Muscle of arm (tissue), 12 donors: ENCODE measurements around the gene ABCB11. TPM values are rescaled to one million over a fixed set of nuclear protein-coding genes. Genes with fewer than 3 reads are reported as not detected.
"Not testable (repeated sequence)": the region's sequence is repeated elsewhere in the genome, so short reads cannot be mapped to it uniquely, and the experiment has no call there.

ENCODE experiments used
- DNase-seq: peaks from one replicate; pipeline ENCODE4 v3.0.0-alpha.2; 2013
- polyA plus RNA-seq, 12 donors: library from polyadenylated mRNA; unstranded; fragments of 120-200 nt; gene quantifications; one replicate each; pipeline ENCODE4 v1.2.1, GENCODE V29; 2013; ENCODE audit not compliant: insufficient read length in 12 of 12

The ABCB11 gene
- polyA plus RNA-seq, 12 donors, result 0.04 to 0.44 (median 0.12) TPM; not detected in 6

GRCh38 chr2:168934826-168935225 lies 96.3 kb downstream of the ABCB11 start:
- no peak for DNase-seq

GRCh38 chr2:168932174-168932573 lies 99.0 kb downstream of the ABCB11 start:
- not testable (repeated sequence) for DNase-seq

DNA sequence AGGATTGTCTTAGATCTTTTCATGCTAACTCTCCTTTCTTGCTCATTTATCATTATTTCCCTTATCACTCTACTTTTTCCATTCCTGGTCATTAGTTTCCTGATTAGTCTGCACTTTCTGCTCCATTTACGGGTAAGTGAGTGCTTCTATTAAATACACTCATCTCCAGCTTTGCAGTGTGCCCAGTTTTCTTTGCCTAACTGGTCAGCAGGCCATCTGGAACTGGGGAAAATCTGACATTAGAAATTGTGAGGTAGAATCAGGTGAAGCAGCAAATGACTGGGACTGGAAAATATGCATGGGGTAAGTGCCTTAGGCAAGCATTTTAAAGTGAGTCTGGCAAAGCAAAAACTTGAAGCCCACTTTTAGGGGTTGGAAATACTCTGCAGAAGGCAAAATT lies 100.9 kb downstream of the ABCB11 start:
- no peak for DNase-seq

DNA sequence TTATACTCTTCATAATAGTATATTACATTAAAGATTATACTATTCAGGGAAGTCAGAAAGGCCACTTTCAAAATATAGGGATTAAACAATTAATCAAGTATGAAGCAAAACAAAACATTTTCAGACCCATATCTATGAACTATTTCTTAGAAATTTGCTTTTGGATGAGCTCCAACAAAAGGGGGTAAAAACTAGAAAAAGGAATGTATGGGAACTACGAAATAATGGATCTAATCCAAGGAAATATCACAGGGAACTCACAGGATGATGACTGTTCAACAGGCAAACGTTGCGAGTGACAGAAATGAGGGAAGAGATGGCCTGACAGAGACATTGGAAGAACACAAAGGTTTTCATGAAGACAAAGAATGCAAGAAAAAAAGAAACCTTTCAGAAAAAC lies 102.1 kb downstream of the ABCB11 start:
- DNase-seq, result no peak

DNA sequence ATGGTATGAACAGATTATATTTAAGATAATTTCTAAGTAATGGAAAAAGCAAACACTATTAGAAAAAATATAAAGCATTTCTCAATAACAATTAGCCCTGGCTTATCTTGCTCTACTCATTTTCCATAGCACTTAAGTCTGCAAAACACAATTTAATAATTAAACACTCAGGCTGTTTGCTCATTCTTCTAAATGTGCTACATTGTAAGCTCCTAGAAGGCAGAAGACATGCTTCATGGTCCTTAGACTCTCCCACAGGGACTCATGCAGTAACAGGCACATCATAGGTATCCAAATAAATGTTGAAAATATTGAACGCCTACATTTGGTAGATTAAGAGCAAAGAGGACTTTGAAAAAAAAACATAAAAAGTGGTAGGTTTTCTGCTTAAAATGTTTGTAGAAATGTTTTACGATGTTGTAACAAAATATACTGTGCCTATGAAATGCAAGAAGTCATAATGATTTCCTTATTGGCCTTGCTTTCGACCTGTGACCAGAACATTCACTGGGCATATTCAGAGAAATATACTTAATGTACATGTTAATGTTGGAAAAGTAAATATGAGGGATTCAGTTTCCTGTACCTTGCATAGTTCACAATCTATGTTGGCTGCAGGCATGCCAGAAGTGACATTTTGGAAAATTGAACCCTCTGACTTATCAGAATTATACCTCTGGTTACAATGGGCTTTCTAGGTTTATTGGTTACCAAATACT lies 102.9 kb downstream of the ABCB11 start:
- no peak for DNase-seq

- no peak for DNase-seq
These were observed 104.3 kb downstream of the ABCB11 start for GRCh38 chr2:168926621-168927386.

GRCh38 chr2:168920504-168921157 lies 110.5 kb downstream of the ABCB11 start:
- DNase-seq, result peak; percentile 28

GRCh38 chr2:168916331-168916675 lies 114.8 kb downstream of the ABCB11 start:
- no peak for DNase-seq

DNA sequence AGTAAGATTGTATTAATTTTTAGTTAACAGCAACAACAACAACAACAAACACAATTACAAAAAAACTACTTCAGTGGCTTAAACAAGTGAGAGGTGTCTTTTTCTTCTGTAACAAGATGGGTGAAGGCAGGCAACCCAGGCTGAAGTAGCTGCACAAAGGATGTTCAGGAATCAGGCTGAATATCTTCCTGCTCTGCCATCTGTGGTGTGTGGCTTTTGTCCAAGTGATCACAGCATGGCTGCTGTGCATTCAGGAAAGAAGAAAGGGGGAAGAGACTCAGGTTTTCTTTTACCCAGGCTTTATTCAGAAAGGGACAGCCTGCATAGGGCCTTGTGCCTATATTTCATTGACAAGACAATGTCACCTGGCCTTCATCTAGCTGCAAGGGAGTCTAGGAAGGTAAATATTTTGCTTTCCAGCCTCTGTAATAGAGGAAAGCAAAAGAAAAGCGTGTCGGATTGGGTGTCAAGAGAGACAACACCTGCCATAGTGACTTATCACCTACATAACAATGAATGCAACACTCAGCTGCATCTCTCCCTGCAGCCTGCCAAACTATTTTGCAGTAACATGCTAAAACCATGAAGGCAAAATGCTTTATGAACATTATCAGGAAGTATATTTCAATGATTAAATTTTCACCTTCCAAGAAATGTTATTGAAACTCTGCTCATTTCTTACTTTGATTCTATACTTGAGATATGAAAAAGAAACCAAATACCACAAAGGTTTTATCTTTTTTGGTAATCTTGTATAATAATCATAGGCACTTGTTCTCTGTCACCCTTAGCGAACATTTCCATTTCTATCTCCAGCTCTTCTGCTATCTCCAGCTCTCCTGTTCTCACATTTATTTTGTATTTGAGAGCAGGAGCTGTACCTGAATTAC lies 115.4 kb downstream of the ABCB11 start:
- DNase-seq, result no peak

DNA sequence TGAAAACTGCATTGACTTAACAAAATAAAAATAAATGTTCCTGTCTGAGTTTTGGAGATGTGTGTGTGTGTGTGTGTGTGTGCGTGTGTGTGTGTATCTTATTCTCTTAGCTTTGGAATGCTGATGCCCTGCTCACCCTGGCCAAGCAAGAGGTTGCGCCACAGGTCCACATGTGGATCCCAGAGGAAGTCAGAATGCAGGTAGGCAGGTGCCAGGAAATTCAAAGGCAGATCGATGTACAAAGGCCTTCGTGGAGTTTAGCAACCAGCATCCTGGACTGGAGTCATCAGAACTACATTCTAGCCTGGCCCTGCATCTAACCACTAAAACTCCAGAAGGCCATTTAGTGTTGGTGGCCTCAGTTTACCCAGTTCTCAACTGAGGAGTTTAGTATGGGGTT lies 117.6 kb downstream of the ABCB11 start:
- no peak for DNase-seq

GRCh38 chr2:168912901-168913369 lies 118.2 kb downstream of the ABCB11 start:
- peak; percentile 47 for DNase-seq

GRCh38 chr2:168912466-168912865 lies 118.7 kb downstream of the ABCB11 start:
- DNase-seq, result no peak

GRCh38 chr2:168910330-168910729 lies 120.8 kb downstream of the ABCB11 start:
- DNase-seq, result no peak

- DNase-seq, result no peak
These were observed 123.0 kb downstream of the ABCB11 start for GRCh38 chr2:168907940-168908662.

GRCh38 chr2:168904358-168904757 lies 126.8 kb downstream of the ABCB11 start:
- DNase-seq, result no peak

GRCh38 chr2:168903888-168904287 lies 127.2 kb downstream of the ABCB11 start:
- DNase-seq, result no peak

DNA sequence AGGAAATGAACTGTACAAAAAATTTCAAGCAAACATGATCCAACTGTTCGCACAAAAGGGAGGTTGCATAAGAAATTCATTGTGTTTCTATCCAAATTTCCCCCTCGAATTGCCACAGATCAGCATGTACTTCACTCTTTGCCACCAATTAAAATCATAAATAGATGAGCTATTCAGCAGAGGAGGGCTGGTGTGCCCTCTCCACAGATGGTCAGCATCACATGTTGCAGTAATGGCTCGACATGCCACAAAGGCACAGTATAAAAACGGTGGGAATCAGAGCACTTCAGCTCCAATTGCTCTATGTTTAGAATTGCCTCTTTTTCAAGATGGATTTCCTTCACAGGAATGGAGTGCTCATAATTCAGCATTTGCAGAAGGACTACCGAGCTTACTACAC lies 130.1 kb downstream of the ABCB11 start, which contains the start of gene G6PC2:
Gene G6PC2 (plus strand): TSS at position 289 of the 400 bp plus-strand sequence. CDS start 41 bp downstream, at position 330.
- DNase-seq, result no peak

GRCh38 chr2:168897449-168897848 lies 133.7 kb downstream of the ABCB11 start:
- no peak for DNase-seq

GRCh38 chr2:168896783-168897182 lies 134.3 kb downstream of the ABCB11 start:
- DNase-seq, result no peak

DNA sequence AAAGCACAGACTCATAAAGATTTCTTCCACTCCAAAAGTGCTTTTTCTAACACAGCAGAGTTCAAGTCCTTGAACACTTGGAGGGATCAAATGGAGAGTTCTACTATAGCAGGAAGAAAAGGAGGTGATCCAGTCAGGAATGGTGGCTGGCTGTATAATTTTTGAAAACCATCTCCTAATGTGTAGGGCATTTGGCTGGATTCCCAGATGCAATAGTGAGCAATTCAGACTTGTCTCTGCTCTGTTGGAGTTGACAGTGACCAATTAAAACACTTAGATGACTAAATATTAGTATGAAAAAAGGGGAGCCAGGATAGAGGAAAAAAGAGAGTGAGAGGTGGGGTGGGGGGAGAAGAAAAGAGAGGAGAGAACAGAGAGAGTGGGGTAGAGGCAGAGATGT lies 135.4 kb downstream of the ABCB11 start:
- DNase-seq, result no peak

DNA sequence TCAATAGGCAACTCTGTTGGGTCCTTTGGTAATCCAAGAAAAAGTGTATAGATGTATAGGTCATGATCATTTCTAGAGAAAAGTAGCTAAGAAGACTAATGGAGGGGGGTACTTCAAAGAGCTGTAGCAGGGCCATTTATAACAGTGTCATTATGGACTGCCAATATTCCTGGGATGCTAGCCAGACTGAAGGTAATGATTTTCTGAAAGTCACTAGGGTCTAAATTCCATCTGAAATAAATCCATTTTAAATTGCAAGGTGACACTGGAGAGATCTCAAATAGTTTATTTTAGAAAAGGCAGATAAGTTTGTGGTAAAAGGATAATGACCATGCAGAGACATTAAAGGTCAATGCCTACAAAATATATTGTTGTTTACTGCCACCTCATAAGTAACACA lies 136.4 kb downstream of the ABCB11 start:
- no peak for DNase-seq
